ENCODE results near the gene ZNF543.

Gene ZNF543

DNA sequence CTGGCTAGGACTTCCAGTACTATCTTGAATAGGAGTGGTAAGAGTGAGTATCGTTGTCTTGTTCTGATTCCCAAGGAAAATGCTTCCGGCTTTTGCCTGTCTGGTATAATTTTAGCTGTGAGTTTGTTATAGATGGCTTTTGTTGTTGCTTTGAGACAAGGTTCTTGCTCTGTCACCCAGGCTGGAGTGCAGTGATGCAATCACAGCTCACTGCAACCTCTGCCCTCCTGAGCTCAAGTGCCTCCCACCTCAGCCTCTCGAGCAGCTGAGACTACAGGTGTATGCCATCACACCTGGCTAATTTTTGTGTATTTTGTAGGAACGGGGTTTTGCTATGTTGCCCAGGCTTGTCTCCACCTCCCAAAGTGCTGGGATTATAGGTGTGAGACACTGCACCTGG, 6.1 kb upstream of the ZNF543 start:
- intact Hi-C loops (cut with DNase I) = no loop called here
- DNase-seq = no peak

DNA sequence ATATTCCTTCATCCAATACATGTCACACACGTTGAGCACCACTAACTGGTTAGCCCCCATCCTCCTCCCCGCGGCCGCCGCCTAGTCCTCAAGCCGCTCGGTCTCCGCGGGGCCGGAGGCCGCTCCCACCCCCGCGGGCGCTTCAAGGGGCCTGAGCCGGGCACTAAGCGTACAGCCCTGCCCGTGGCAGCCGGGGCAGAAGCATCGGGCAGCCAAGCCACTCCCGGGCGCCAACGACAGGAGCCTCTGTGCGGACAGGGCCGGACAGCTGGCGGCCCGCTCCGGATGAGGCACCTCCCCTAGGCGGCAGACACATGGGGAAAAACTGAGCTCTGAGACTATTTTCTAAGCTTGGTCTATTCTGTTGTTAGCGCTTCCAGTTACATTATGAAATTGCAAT, 2.8 kb upstream of the ZNF543 start:
- intact Hi-C loops (cut with DNase I) = loop anchor here (5.0 kb wide), 1 partner anchor 35 kb away; the partner anchor contains the start of gene ZNF304

GRCh38 chr19:57319869-57320179, 448 bp upstream of the ZNF543 start:
- no peak for DNase-seq
- intact Hi-C loops (cut with DNase I) = loop anchor here (5.0 kb wide), 2 partner anchors 32 to 42 kb away; partner anchors contain the start of genes TRAPPC2B, ZNF304 and ZNF547

More for the DNA sequence above, 2.8 kb upstream of the ZNF543 start:
- peak in 21 of 42 donors; percentile 3 to 47 (median 19) for DNase-seq

GRCh38 chr19:57321116-57321515, 844 bp downstream of the ZNF543 start:
- DNase-seq = no peak
- intact Hi-C loops (cut with DNase I) = loop anchor here (5.0 kb wide), 1 partner anchor 41 kb away; the partner anchor contains the start of genes TRAPPC2B and ZNF547

- DNase-seq = no peak
- intact Hi-C loops (cut with DNase I) = loop anchor here (5.0 kb wide), 1 partner anchor 41 kb away; the partner anchor contains the start of genes TRAPPC2B and ZNF547
Observed at GRCh38 chr19:57321751-57322150, 1.5 kb downstream of the ZNF543 start.

- no peak for DNase-seq
- intact Hi-C loops (cut with DNase I) = loop anchor here (5.0 kb wide), 1 partner anchor 37 kb away; the partner anchor contains the start of genes TRAPPC2B and ZNF547
Observed at GRCh38 chr19:57324992-57325391, 4.7 kb downstream of the ZNF543 start.

DNA sequence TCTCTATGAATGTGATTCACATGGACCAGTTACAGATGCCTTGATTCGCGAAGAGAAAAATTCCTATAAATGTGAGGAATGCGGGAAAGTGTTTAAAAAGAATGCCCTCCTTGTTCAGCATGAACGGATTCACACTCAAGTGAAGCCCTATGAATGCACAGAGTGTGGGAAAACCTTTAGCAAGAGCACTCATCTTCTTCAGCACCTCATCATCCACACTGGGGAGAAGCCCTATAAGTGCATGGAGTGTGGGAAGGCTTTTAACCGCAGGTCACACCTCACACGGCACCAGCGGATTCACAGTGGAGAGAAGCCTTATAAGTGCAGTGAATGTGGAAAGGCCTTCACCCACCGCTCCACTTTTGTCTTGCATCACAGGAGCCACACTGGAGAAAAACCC, 7.7 kb downstream of the ZNF543 start:
- DNase-seq = no peak
- intact Hi-C loops (cut with DNase I) = no loop called here

DNA sequence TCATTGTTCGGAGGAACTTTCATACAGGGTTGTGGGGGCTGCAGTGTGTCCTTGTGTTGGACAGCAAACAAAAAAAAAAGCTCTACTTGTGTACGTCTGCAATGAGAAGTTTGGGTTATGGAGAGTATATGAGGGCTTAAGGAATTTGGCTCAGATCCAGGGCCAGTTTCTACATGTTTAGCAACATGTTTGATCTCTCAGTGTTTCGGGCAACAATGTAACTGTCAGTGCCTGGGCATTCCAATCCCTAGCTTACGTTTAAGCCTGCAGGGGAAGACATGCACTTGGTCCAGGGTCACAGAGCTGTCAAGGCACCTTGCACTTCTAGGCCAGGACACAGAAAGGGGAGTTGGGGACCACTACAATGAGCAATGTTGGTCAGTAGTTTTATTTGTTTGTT, 13.9 kb downstream of the ZNF543 start:
- no peak for DNase-seq
- intact Hi-C loops (cut with DNase I) = no loop called here

DNA sequence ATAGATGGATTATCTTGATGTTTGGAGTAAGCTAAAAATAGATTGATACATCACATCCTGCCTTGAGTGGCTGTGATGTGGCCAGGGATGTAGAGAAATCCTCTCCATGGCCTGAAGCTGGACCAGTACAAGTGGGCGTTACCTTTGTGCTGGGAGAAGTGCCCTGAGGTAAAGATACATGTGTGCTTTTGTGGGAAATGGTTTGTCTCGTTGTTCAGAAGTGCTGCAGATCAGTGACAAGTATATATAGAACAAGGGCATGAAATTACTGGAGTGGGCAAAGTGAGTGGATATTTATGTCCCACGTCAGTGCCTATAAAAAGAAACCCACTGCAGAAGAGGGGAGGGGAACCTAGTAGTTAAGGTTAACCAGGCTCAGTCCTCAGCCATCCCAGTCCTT, 18.6 kb downstream of the ZNF543 start:
- no peak for DNase-seq
- intact Hi-C loops (cut with DNase I) = no loop called here

DNA sequence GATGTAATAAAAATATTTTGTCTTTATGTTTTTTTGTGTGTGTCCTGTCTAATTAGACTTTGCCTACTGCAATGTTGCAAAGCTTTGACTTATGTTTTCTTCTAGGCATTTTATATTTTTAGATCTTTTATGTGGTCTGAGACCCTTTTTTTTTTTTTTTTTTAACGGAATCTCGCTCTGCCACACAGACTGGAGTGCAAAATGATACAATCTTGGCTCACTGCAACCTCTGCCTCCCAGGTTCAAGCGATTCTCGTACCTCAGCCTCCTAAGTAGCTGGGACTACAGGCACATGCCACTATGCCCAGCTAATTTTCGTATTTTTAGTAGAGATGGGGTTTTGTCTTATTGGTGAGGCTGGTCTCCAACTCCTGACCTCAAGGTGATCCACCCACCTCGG, 22.3 kb downstream of the ZNF543 start:
- intact Hi-C loops (cut with DNase I) = no loop called here
- DNase-seq = no peak

DNA sequence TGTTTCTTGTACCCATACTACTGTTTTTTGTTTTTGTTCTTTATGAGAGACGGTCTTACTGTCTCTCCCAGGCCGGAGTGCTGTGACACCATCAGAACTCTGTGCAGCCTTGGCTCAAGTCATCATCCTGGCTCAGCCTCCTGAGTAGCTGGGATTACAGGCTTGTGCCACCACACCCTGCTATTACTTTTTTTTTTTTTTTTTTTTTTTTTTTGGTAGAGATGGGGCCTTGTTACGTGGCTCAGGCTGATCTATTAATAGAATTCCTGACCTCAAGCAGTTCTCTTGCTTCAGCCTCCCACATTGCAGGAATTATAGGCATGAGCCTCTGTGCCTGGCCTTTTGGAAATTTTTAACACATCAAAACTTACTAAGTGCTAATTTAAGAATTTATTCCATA, 27.9 kb downstream of the ZNF543 start:
- intact Hi-C loops (cut with DNase I) = no loop called here
- peak in 1 of 42 donors; percentile 9 for DNase-seq

DNA sequence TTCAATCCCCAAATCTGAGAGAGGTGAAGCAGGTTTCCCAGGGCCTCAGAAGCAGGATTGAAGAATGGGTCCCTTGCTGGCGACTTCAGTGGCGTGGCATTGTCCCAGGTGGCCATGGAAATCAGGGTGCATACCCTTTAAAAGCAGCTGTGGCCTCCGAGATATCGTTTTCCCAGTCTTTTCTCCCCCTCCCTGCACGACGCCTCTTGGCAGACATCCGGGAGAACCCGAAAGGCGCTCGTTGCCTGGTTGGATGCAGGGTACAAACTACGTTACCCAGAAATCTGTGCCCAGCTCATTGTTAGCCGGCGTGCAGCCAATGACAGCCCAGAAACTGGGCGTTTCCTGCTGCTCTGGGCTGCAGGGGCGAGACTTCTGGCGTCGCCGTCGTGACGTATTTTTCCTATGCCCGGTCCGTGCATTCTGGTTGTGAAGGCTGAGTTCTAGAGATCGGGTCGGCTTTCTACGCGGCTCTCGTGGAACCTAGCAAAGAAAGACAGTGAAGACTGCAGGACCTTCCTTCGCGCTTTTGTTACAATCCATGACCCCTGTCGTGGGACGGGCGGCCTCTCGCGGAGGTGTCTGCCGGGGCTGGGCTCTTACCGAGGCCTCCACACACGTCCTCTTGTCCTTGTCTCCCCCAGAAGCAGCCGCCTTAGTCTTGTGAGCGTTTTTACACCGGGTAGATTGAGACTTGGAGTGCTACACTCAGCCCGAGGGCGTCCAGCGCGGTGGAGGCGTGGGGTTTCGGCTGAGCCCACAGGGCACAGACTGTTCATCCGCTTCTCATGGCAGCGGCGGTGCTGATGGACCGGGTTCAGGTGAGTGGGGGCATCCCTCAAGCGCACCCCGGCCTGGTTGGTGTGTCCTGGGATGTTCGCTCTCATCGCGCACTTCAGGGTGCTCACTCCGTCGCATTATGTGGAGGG, 30.9 kb downstream of the ZNF543 start, which contains the start of gene ZNF304:
TSS of gene ZNF304 (plus strand) at position 395 of the 929 bp plus-strand sequence. CDS start at position 789, 394 bp downstream.
- DNase-seq = peak; percentile 89 to 99 (median 97)
- intact Hi-C loops (cut with DNase I) = loop anchor here (5.0 kb wide), 1 partner anchor 34 kb away; no protein-coding TSS in a partner anchor

- intact Hi-C loops (cut with DNase I) = loop anchor here (5.0 kb wide), 1 partner anchor 35 kb away; no protein-coding TSS in a partner anchor
- DNase-seq = peak in 2 of 42 donors; percentile 3 to 12
Observed at GRCh38 chr19:57351867-57352266, 31.6 kb downstream of the ZNF543 start.

- intact Hi-C loops (cut with DNase I) = no loop called here
- no peak for DNase-seq
Observed at GRCh38 chr19:57355916-57356315, 35.6 kb downstream of the ZNF543 start.

DNA sequence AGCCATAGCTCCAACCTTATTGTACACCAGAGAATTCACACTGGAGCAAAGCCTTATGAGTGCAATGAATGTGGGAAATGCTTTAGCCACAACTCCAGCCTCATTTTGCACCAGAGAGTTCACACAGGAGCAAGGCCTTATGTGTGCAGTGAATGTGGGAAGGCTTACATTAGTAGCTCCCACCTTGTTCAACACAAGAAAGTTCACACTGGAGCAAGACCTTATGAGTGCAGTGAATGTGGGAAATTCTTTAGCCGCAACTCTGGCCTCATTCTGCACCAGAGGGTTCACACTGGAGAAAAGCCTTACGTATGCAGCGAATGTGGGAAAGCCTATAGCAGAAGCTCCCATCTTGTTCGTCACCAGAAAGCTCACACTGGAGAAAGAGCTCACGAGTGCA, 37.1 kb downstream of the ZNF543 start:
- DNase-seq = no peak
- intact Hi-C loops (cut with DNase I) = no loop called here

DNA sequence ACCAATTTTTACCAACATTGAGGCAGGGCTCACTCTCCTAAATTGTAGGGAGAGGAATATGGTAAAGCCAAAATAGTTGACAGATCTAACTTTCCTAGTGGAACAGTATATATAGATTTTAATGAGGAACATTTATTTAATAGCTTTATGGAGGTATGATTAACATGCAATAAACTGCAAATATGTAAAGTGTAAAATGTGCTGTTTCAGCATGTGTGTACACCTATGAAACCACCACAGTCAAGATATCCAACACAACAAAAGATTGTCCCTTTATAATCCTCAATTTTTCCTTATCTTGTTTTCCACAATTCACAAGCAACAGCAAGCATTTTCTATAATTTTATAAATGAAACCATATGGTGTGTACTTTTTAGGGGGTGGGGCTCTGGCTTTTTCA, 39.0 kb downstream of the ZNF543 start:
- intact Hi-C loops (cut with DNase I) = no loop called here
- no peak for DNase-seq

DNA sequence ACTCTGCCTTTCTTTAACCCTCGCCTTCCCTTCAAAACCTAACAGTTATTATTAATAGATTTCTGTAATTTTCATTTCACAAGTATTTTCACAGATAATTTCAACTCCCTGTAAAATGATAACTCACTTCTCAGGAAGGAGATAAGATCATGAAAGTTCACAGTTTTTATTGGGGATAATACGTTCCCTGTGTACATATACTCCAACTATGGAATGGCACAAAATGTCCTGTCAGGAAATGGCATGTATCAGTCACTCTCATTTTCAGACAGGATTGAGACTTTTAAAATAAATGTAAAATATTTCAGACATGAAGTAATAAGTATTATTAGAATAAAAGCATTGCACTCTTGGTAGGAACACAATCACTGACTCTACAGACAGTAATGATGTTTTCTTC, 42.1 kb downstream of the ZNF543 start:
- DNase-seq = no peak
- intact Hi-C loops (cut with DNase I) = loop anchor here (5.0 kb wide), 1 partner anchor 40 kb away; the partner anchor contains the start of gene ZNF543

- peak; percentile 96 to 100 (median 99) for DNase-seq
- intact Hi-C loops (cut with DNase I) = loop anchor here (5.0 kb wide), 1 partner anchor 41 kb away; the partner anchor contains the start of gene ZNF543
Observed at GRCh38 chr19:57362997-57363687, 42.9 kb downstream of the ZNF543 start, which contains the start of the genes TRAPPC2B and ZNF547. TRAPPC2B (plus strand) TSS chr19:57363551; CDS start chr19:57364834, 1,283 bp downstream. ZNF547 (plus strand) TSS chr19:57363551; CDS start chr19:57368556, 5,005 bp downstream.

- DNase-seq = peak in 8 of 42 donors; percentile 2 to 23 (median 12)
- intact Hi-C loops (cut with DNase I) = loop anchor here (5.0 kb wide), 1 partner anchor 41 kb away; the partner anchor contains the start of gene ZNF543
Observed at GRCh38 chr19:57363688-57364181, 43.5 kb downstream of the ZNF543 start.
